HL-60 (cell line): Measurements from ENCODE around the gene CIT.

ENCODE experiments used
- CTCF ChIP-seq: IDR thresholded peaks from one replicate; pipeline ENCODE4 v1.5.1; 2011; ENCODE audit warnings: low read length, control low read depth, inconsistent platforms; ENCODE audit not compliant: insufficient read depth
- GABPA ChIP-seq: IDR thresholded peaks from 2 replicates; pipeline ENCODE4 v1.6.1; 2012; ENCODE audit warnings: low read depth
- POLR2AphosphoS5 ChIP-seq: IDR thresholded peaks from 2 replicates; pipeline ENCODE4 v1.6.1; 2012; ENCODE audit warnings: low read depth

GRCh38 chr12:119727600-119728443 lies 149.3 kb downstream of the CIT start:
- TF ChIP-seq CTCF: no peak
- no peak for TF ChIP-seq POLR2AphosphoS5
- TF ChIP-seq GABPA: no peak
